ENCODE data around the gene RBMS2. TPM values are rescaled to one million over a fixed set of nuclear protein-coding genes. Genes with fewer than 3 reads are reported as not detected.
"Not testable (repeated sequence)": the region's sequence is repeated elsewhere in the genome, so short reads cannot be mapped to it uniquely, and the experiment has no call there.

Gene RBMS2
- total and polyA plus RNA-seq, 2 experiments from 2014 or later, result 11.4 to 13.1 TPM

GRCh38 chr12:56490360-56490759 is 31.3 kb upstream of the RBMS2 start:
- no peaks in the 10 kb centered on the region for H3K36me3 ChIP-seq
- H3K9me3 ChIP-seq (ENCODE audit: low read depth), result no peaks in the 10 kb centered on the region
- no peak overlapping the region for H3K4me3 ChIP-seq
- no peak for DNase-seq (ENCODE audit: low read depth in 1 of 2, low spot score in 1 of 2)
- no peak for TF ChIP-seq CTCF (IDR thresholded peaks at IDR 0.05; ENCODE audit: low read depth, low read length)
- peaks cover 52% of the 10 kb centered on the region for H3K27me3 ChIP-seq
- no peaks in the 10 kb centered on the region for H3K4me1 ChIP-seq (ENCODE audit: low read depth)
- no peak overlapping the region for H3K27ac ChIP-seq

DNA sequence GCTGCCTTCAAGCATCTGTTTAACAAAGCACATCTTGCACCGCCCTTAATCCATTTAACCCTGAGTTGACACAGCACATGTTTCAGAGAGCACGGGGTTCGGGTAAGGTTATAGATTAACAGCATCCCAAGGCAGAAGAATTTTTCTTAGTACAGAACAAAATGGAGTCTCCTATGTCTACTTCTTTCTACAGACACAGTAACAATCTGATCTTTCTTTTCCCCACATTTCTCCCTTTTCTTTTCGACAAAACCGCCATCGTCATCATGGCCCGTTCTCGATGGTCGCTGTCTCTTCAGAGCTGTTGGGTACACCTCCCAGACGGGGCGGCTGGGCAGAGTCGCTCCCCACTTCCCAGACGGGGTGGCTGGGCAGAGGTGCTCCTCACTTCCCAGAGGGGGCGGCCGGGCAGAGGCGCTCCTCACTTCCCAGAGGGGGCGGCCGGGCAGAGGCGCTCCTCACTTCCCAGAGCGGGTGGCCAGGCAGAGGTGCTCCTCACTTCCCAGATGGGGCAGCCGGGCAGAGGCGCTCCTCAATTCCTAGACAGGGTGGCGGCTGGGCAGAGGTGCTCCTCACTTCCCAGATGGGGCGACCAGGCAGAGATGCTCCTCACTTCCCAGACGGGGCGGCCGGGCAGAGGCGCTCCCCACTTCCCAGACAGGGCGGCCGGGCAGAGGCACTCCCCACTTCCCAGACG is 28.1 kb upstream of the RBMS2 start:
- not testable (repeated sequence) for H3K36me3 ChIP-seq; H3K9me3 ChIP-seq (ENCODE audit: low read depth); H3K27ac ChIP-seq; DNase-seq (ENCODE audit: low read depth in 1 of 2, low spot score in 1 of 2); H3K4me3 ChIP-seq; H3K4me1 ChIP-seq (ENCODE audit: low read depth)
- H3K27me3 ChIP-seq, result peaks cover 24% of the 10 kb centered on the region

DNA sequence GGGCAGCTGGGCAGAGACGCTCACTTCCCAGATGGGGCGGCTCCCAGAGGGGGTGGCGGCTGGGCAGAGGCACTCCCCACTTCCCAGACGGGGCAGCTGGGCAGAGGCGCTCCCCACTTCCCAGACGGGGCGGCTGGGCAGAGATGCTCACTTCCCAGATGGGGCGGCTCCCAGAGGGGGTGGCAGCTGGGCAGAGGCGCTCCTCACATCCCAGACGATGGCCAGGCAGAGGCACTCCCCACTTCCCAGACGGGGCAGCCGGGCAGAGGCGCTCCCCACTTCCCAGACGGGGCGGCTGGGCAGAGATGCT is 27.6 kb upstream of the RBMS2 start:
- not testable (repeated sequence) for H3K36me3 ChIP-seq, H3K4me3 ChIP-seq

GRCh38 chr12:56494481-56494880 is 27.1 kb upstream of the RBMS2 start:
- H3K4me1 ChIP-seq (ENCODE audit: low read depth); H3K4me3 ChIP-seq; H3K27ac ChIP-seq; DNase-seq (ENCODE audit: low read depth in 1 of 2, low spot score in 1 of 2); H3K36me3 ChIP-seq; H3K9me3 ChIP-seq (ENCODE audit: low read depth): not testable (repeated sequence)
- peaks cover 15% of the 10 kb centered on the region for H3K27me3 ChIP-seq

More for the DNA sequence above, 27.6 kb upstream of the RBMS2 start:
- not testable (repeated sequence) for H3K27ac ChIP-seq; H3K4me1 ChIP-seq (ENCODE audit: low read depth); H3K9me3 ChIP-seq (ENCODE audit: low read depth); DNase-seq (ENCODE audit: low read depth in 1 of 2, low spot score in 1 of 2)
- peaks cover 19% of the 10 kb centered on the region for H3K27me3 ChIP-seq

- DNase-seq (ENCODE audit: low read depth in 1 of 2, low spot score in 1 of 2), result peak; percentile 24 to 36
- not testable (repeated sequence) for H3K27me3 ChIP-seq
These were observed 24.9 kb upstream of the RBMS2 start for GRCh38 chr12:56496704-56497103.

GRCh38 chr12:56498126-56498902 is 23.3 kb upstream of the RBMS2 start:
- not testable (repeated sequence) for H3K4me1 ChIP-seq (ENCODE audit: low read depth); H3K27ac ChIP-seq; H3K9me3 ChIP-seq (ENCODE audit: low read depth); H3K36me3 ChIP-seq; H3K4me3 ChIP-seq; H3K27me3 ChIP-seq
- DNase-seq (ENCODE audit: low read depth in 1 of 2, low spot score in 1 of 2), result peak in 1 of 2 donors; percentile 15

More at GRCh38 chr12:56496704-56497103, 24.9 kb upstream of the RBMS2 start:
- H3K9me3 ChIP-seq (ENCODE audit: low read depth); H3K27ac ChIP-seq; H3K4me3 ChIP-seq; H3K4me1 ChIP-seq (ENCODE audit: low read depth); H3K36me3 ChIP-seq: not testable (repeated sequence)
- TF ChIP-seq CTCF (IDR thresholded peaks at IDR 0.05; ENCODE audit: low read depth, low read length), result peak; percentile 38

GRCh38 chr12:56499452-56499851 is 22.2 kb upstream of the RBMS2 start:
- H3K27ac ChIP-seq; H3K9me3 ChIP-seq (ENCODE audit: low read depth); H3K4me1 ChIP-seq (ENCODE audit: low read depth); H3K27me3 ChIP-seq; H3K4me3 ChIP-seq; H3K36me3 ChIP-seq; DNase-seq (ENCODE audit: low read depth in 1 of 2, low spot score in 1 of 2): not testable (repeated sequence)

- not testable (repeated sequence) for H3K36me3 ChIP-seq; H3K4me1 ChIP-seq (ENCODE audit: low read depth); H3K9me3 ChIP-seq (ENCODE audit: low read depth); H3K27ac ChIP-seq; H3K27me3 ChIP-seq; DNase-seq (ENCODE audit: low read depth in 1 of 2, low spot score in 1 of 2); H3K4me3 ChIP-seq
These were observed 21.7 kb upstream of the RBMS2 start for GRCh38 chr12:56499879-56500278.
